Choroid plexus epithelial cell (primary cell): ENCODE results near the gene CD22.
A peak's percentile ranks its signal among the peaks of the same experiment; 100 is the strongest.

ENCODE experiments used
- DNase-seq: peaks from one replicate; pipeline ENCODE4 v3.0.0-alpha.2; 2010; ENCODE audit warnings: low read depth
- H3K4me3 ChIP-seq: 2 replicates; pipeline ENCODE4 v1.5.1; 2011; ENCODE audit warnings: low read depth, mild to moderate bottlenecking, control low read depth, low read length, moderate library complexity
- TF ChIP-seq, protein P1 (sequence below): conservative IDR thresholded peaks from 2 replicates; pipeline ENCODE4 v1.5.1; 2011; ENCODE audit warnings: low read depth, mild to moderate bottlenecking, control low read depth, inconsistent platforms, low read length, moderate library complexity

The CD22 gene

DNA sequence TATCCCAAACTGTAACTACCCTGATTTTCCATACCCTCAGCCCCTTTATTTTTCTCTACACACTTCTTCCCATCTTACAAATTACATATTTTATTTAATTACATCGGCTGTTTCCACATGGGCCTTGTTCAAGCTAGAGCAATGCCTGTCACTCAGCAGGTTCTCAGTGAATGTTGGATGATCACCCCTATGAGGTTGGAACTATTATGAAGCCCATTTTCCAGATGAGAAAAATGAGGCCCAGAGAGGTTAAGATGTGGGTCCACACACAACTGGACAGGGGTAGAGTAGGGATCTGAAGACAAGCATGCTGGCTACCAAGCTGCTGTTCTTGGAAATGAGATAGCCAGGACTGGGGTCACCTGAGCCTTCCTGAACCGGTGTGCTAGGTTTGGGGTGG is 27.0 kb upstream of the CD22 start:
- no peak overlapping the region for H3K4me3 ChIP-seq
- DNase-seq, result no peak
- TF ChIP-seq, protein P1, sequence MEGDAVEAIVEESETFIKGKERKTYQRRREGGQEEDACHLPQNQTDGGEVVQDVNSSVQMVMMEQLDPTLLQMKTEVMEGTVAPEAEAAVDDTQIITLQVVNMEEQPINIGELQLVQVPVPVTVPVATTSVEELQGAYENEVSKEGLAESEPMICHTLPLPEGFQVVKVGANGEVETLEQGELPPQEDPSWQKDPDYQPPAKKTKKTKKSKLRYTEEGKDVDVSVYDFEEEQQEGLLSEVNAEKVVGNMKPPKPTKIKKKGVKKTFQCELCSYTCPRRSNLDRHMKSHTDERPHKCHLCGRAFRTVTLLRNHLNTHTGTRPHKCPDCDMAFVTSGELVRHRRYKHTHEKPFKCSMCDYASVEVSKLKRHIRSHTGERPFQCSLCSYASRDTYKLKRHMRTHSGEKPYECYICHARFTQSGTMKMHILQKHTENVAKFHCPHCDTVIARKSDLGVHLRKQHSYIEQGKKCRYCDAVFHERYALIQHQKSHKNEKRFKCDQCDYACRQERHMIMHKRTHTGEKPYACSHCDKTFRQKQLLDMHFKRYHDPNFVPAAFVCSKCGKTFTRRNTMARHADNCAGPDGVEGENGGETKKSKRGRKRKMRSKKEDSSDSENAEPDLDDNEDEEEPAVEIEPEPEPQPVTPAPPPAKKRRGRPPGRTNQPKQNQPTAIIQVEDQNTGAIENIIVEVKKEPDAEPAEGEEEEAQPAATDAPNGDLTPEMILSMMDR, result no peak

- H3K4me3 ChIP-seq, result no peak overlapping the region
- no peak for DNase-seq
- TF ChIP-seq, protein P1, result no peak
These were observed 26.5 kb upstream of the CD22 start for GRCh38 chr19:35302446-35302845.

DNA sequence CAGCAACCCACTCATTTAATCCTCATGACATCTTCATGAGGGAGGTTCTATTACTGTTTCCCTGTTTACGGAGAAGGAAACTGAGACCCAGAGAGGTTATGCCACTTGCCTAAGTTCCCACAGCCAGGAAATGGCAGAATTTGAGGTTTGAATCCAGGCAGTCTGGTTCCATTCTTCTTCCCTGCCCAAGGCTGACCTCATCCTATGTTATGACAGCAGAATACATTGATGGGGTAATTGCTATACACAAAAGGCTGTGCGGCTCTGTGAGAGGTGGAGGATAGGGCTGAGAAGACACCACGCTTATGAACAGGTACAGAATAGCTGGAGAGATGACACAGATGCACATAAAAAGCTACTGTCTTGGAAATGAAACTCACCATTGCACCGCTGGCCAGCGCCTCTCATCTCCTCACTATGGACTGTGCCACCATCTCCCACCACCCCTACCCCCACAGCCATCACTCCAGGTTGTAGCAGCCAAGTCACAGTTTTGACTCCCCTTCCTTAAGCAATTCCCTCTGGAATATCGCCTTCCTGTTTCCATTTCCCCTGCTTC is 25.6 kb upstream of the CD22 start:
- DNase-seq, result no peak
- TF ChIP-seq, protein P1, result no peak
- no peak overlapping the region for H3K4me3 ChIP-seq

GRCh38 chr19:35304036-35304435 is 25.0 kb upstream of the CD22 start:
- DNase-seq, result no peak
- H3K4me3 ChIP-seq, result no peak overlapping the region
- TF ChIP-seq, protein P1, result no peak

GRCh38 chr19:35305181-35305580 is 23.8 kb upstream of the CD22 start:
- TF ChIP-seq, protein P1, result no peak
- no peak for DNase-seq
- no peak overlapping the region for H3K4me3 ChIP-seq

DNA sequence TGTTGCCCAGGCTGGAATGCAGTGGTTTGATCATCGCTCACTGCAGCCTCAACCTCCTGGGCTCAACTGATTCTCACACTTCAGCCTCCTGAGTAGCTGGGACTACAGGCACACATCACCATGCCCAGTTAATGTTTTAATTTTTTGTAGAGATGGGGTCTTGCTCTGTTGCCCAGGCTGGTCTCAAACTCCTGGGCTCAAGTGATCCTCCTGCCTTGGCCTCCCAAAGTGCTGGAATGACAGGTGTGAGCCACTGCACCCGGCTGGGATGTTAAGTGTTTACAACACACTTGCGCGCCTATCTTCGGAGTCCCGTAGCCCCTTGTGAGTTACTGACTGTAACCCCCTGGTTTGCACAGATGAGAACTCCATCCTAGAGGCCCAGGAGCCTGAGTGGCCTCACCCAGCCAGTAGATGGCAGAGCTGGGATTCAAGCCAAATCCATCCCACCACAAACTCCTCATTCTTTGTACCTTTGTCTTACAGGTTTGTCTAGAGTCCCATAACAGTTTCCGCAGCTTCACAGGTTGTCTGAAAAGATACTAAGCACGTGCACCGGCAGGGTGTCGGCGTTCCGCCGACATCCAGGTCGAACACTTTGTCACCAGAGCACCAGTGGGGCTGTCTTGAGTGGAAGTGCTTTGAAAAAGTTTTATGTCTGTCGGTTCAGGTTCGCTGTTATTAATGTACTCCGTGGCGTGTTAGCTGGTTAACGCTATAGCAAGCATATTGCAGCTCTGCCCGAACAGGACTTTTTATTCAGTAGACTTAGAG is 22.3 kb upstream of the CD22 start:
- TF ChIP-seq, protein P1, result peak; percentile 38
- H3K4me3 ChIP-seq, result no peak overlapping the region
- no peak for DNase-seq

- TF ChIP-seq, protein P1, result no peak
- no peak for DNase-seq
- H3K4me3 ChIP-seq, result no peak overlapping the region
These were observed 21.1 kb upstream of the CD22 start for GRCh38 chr19:35307931-35308330.
